Activated CD8-positive, alpha-beta T cell treated with anti-CD3 and anti-CD28 coated beads for 36 hours (primary cell): ENCODE measurements around the gene EHBP1. TPM values are rescaled to one million over a fixed set of nuclear protein-coding genes. Genes with fewer than 3 reads are reported as not detected.

Experiments
- ATAC-seq: fragments of 200-7000 bp; cut with Tn5 transposase; one replicate; pipeline ENCODE4 v1.10.0; 2021; ENCODE audit warnings: mild to moderate bottlenecking, moderate library complexity
- CTCF ChIA-PET: fragments of 350-600 bp; sonication (Branson Sonifier 250); formaldehyde crosslinking; loops from one replicate; lab custom pipeline; 2021; ENCODE audit warnings: antibody characterized with exemption; lab: Charles Lee
- POLR2A ChIA-PET: fragments of 350-600 bp; sonication (Branson Sonifier 250); formaldehyde crosslinking; loops from one replicate; lab custom pipeline; 2021; ENCODE audit warnings: antibody characterized with exemption; lab: Charles Lee
- DNase-seq: peaks from one replicate; pipeline ENCODE4 v3.0.0-alpha.2; 2020
- H3K27ac Mint-ChIP-seq: one replicate; pipeline ENCODE4 v1.8.0; 2021; ENCODE audit warnings: mild to moderate bottlenecking, mixed read lengths
- H3K27me3 Mint-ChIP-seq: one replicate; pipeline ENCODE4 v1.8.0; 2021; ENCODE audit warnings: mixed read lengths
- H3K36me3 Mint-ChIP-seq: one replicate; pipeline ENCODE4 v1.8.0; 2021; ENCODE audit warnings: low read depth, mixed read lengths
- H3K4me1 Mint-ChIP-seq: one replicate; pipeline ENCODE4 v1.8.0; 2021; ENCODE audit warnings: low read depth, mixed read lengths
- H3K4me3 Mint-ChIP-seq: one replicate; pipeline ENCODE4 v1.8.0; 2021; ENCODE audit warnings: mild to moderate bottlenecking, moderate library complexity, mixed read lengths
- H3K9me3 Mint-ChIP-seq: one replicate; pipeline ENCODE4 v1.8.0; 2021; ENCODE audit warnings: mixed read lengths
- CTCF ChIP-seq: fragments of 200-600 bp; IDR thresholded peaks from one replicate; pipeline ENCODE4 v1.8.0; 2022; ENCODE audit warnings: antibody characterized with exemption, mild to moderate bottlenecking
- intact Hi-C: fragments of 100-400 bp; cut with micrococcal nuclease; formaldehyde crosslinking; loops from one replicate; pipeline ENCODE4 v1.10.0; 2022
- total RNA-seq, 2 experiments: library from RNA; stranded (reverse); gene quantifications; one replicate each; pipeline ENCODE4 v1.2.3, GENCODE V29; 2021

EHBP1 gene
- total RNA-seq, 2 experiments from 2014 or later = 24.1 to 24.3 TPM

DNA sequence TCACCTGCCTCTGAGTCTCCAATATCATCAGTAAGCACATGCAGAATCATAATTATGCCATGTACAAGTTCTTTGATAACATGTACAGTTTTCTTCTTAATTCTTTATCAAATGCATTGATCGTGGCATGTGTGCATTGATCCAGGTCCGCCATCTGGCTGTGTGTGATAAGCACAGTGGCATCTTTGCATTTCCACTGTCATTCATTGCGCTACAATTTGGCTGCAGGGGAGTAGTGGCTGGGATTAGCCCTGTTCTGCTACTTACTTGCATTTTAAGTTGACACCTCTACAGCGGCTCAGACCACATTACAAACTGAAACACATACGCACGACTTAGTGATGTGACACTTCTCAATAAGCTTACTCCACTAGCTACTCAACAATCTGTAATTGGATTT lies 261.5 kb downstream of the EHBP1 start:
- intact Hi-C loops = no loop called here
- Mint-ChIP-seq H3K4me1 (no peaks in the 10 kb centered on the region), H3K4me3 (no peak overlapping the region), H3K36me3 (no peaks in the 10 kb centered on the region), H3K9me3 (no peaks in the 10 kb centered on the region), H3K27ac (no peak overlapping the region), H3K27me3 (no peaks in the 10 kb centered on the region)
- ChIA-PET CTCF (no interaction called here), POLR2A (no interaction called here)
- ATAC-seq (no peak), DNase-seq (no peak)
- no peak for TF ChIP-seq CTCF

DNA sequence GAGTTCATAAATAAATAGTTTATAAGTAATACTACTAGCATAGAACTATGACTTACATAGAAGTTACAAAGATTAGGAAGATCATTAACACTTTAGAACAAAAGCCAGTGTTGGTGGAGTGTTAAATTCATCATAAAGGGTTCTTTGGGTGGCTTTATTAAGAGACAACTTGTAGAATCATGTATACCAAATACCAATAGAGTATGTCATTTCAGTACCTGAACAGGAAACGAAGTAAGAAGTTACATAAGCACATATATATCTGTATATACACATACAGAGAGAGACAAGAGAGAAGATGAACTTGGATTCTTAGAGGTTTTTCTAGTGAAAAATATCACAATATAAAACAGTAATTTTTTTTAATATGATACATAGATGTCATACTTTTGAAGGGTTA lies 262.7 kb downstream of the EHBP1 start:
- no peak overlapping the region for H3K4me3 Mint-ChIP-seq
- H3K36me3 Mint-ChIP-seq = no peaks in the 10 kb centered on the region
- H3K27ac Mint-ChIP-seq = no peak overlapping the region
- no peaks in the 10 kb centered on the region for H3K4me1 Mint-ChIP-seq
- TF ChIP-seq CTCF = no peak
- no peaks in the 10 kb centered on the region for H3K27me3 Mint-ChIP-seq
- DNase-seq (no peak), ATAC-seq (no peak)
- POLR2A ChIA-PET = no interaction called here
- intact Hi-C loops = no loop called here
- CTCF ChIA-PET = no interaction called here
- no peaks in the 10 kb centered on the region for H3K9me3 Mint-ChIP-seq

GRCh38 chr2:62968668-62969067 lies 263.2 kb downstream of the EHBP1 start:
- CTCF ChIA-PET = no interaction called here
- intact Hi-C loops = no loop called here
- Mint-ChIP-seq H3K36me3 (no peaks in the 10 kb centered on the region), H3K27me3 (no peaks in the 10 kb centered on the region), H3K9me3 (no peaks in the 10 kb centered on the region), H3K4me3 (no peak overlapping the region), H3K27ac (no peak overlapping the region), H3K4me1 (no peaks in the 10 kb centered on the region)
- no peak for TF ChIP-seq CTCF
- POLR2A ChIA-PET = interaction anchor here (0.7 kb wide), 1 partner anchor 369 kb away, joined by 3 read pairs; no protein-coding TSS in a partner anchor
- ATAC-seq (no peak), DNase-seq (no peak)

GRCh38 chr2:62971936-62972335 lies 266.4 kb downstream of the EHBP1 start:
- H3K36me3 Mint-ChIP-seq = no peaks in the 10 kb centered on the region
- no peak overlapping the region for H3K4me3 Mint-ChIP-seq
- no peak for ATAC-seq
- no peaks in the 10 kb centered on the region for H3K27me3 Mint-ChIP-seq
- H3K4me1 Mint-ChIP-seq = no peaks in the 10 kb centered on the region
- TF ChIP-seq CTCF = no peak
- no peak for DNase-seq
- H3K9me3 Mint-ChIP-seq = no peaks in the 10 kb centered on the region
- ChIA-PET CTCF (no interaction called here), POLR2A (no interaction called here)
- no peak overlapping the region for H3K27ac Mint-ChIP-seq
- intact Hi-C loops = no loop called here

- H3K36me3 Mint-ChIP-seq = no peaks in the 10 kb centered on the region
- H3K4me3 Mint-ChIP-seq = no peak overlapping the region
- no peaks in the 10 kb centered on the region for H3K27me3 Mint-ChIP-seq
- ChIA-PET CTCF (no interaction called here), POLR2A (no interaction called here)
- H3K4me1 Mint-ChIP-seq = no peaks in the 10 kb centered on the region
- intact Hi-C loops = no loop called here
- H3K27ac Mint-ChIP-seq = no peak overlapping the region
- no peaks in the 10 kb centered on the region for H3K9me3 Mint-ChIP-seq
- ATAC-seq (no peak), DNase-seq (no peak)
- no peak for TF ChIP-seq CTCF
Measured at GRCh38 chr2:62972601-62973000, 267.1 kb downstream of the EHBP1 start.
